ENCODE data around the gene PMFBP1.

Gene PMFBP1

DNA sequence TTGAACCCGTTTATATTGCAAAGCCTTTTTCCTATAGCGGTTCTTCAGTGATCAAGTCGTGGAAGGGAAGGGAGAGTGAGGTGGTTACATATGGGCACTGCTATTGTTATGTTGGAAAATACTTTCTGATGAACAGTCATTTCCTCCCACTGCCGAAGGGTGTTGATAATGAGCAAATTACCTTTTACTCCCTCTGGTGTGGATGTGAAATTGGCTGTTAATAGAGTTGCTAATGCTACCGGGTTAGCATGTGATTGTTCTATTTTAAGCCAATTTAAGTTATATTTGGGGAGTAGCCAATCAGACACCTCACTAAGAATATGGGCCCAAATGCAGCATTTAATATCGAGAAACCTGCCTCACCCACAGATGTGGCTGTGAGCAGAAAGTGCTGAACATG lies 15.6 kb upstream of the PMFBP1 start:
- DNase-seq = no peak

DNA sequence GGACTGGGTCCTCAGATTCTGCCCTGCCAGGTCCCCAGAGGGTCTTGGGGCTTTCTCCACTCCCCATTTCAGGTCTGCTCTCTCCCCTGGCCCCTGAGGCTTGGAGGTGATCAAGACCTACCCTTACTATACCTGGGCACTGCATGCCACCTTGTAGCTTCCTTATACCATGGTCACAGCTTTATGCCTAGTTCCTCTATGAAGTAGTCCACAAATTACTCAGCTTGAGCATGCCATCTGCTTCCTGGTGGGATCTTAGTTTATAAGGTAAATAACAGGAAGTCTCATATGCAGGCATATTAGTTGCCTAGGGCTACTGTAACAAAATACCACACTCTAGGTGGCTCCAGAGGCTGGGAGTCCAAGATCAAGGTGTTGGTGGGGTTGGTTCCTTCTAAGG lies 11.0 kb upstream of the PMFBP1 start:
- DNase-seq = no peak

- DNase-seq = no peak
Measured at GRCh38 chr16:72179204-72179970, 7.4 kb upstream of the PMFBP1 start.

GRCh38 chr16:72174726-72175125 lies 2.8 kb upstream of the PMFBP1 start:
- DNase-seq = no peak

- DNase-seq = no peak
Measured at GRCh38 chr16:72173997-72174396, 2.0 kb upstream of the PMFBP1 start.

- no peak for DNase-seq
Measured at GRCh38 chr16:72171236-72171635, 719 bp downstream of the PMFBP1 start.

GRCh38 chr16:72169708-72170107 lies 2.2 kb downstream of the PMFBP1 start:
- no peak for DNase-seq

- no peak for DNase-seq
Measured at GRCh38 chr16:72168365-72168764, 3.6 kb downstream of the PMFBP1 start.

DNA sequence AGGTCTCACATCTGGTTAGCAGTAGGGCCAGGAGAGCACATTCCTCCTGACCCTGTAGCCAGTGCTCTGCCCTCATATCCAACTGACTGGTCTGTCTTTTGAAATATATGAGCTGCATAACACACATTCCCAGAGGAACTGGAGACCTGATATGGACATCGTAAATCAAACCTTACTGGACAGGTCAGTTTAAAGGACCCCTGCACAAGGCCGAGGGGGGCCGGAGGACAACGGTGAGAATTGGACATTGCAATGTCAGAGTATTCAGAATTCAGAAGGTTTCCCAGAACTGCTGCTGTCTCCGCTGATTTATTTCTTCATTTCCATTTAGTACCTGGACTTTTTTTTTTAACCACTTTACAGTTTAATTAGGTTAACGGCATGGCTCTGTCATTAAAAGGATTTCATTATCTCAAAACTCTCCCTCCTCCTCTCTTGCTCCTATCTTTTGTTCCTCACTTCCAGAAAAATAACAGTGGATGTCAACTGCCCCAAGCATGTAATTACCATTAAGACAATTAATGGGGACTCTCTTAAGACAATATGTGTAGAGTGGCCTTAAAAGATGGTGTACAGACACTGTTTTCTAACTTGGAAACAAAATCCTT lies 4.9 kb downstream of the PMFBP1 start:
- DNase-seq = no peak

DNA sequence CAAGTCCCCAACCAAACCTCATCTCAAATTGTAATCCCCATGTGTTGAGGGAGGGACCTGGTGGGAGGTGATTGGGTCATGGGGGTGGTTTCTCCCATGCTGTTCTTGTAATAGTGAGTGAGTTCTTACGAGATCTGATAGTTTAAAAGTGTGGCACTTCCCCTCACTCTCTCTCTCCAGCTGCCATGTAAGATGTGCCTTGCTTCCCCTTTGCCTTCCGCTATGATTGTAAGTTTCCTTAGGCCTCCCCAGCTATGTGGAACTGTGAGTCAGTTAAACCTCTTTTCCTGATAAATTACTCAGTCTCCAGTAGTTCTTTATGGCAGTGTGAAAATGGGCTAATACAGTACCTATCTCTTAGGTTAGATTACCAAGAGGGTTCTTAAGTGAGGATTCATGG lies 5.8 kb downstream of the PMFBP1 start:
- no peak for DNase-seq

DNA sequence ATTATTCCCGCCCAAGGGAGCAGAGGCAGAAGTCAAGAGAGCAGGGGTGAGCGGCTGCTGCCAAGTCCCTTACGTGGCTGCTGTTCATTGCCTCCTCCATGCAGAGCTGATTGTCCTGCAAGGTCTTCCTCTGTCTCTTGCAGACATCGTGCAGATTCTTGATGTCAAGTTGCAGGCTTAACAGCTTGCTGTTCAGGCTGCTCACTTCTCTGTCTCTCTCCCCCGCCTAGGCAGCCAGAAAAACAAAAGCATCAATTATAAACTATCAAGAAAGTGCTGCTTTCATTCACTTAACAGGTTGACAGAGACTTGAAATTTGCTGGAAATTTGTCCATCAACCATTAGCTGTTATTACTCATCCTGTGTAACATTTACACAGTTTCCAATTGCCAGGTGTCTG lies 7.3 kb downstream of the PMFBP1 start:
- no peak for DNase-seq

DNA sequence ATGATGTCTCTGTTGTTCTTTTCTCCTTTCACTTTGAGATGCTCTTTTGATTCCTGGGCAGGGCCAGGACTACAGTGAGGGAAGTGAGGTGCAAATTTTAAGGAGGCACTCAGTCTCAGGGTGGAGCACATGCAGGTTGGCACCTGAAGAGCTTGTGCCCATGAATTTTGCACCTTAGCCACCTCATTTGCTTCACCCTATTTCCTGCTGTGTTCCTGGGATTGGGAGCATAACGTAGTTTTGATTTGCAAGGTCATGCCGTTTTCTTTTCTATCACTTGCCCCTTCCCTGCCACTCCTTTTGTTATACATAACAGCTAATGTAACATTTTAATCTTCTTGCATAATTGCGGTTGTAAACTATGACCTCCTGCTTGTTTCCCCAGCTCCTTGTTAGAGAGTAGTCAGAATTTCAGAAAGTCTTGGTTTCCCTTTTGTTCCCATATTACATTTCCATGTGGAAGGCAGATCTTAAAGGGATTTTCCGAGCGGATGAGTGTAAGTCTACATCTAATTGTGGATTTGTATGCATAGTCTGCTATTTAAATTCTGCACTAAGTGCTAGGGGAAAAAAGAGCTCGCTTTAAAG lies 9.8 kb downstream of the PMFBP1 start:
- DNase-seq = no peak

DNA sequence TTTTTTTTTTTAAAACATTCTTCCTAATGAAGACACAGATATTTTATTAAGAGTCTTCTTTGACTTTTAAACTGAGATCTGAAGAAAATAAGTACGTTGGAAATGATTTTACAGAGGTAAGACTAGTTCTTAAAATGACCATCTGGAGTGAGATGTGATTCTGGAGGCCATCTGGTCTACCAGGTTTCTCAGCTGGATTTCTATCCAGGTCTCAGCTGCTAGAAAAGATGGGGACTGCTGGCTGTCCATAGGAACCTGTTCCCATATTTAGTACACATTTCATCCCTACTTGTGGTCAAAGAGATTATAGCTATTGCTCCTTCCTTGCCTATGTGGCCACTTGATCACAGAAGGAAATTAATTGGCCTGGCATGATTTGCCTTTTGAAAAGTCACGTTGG lies 12.2 kb downstream of the PMFBP1 start:
- DNase-seq = no peak

GRCh38 chr16:72159386-72159785 lies 12.6 kb downstream of the PMFBP1 start:
- DNase-seq = no peak

DNA sequence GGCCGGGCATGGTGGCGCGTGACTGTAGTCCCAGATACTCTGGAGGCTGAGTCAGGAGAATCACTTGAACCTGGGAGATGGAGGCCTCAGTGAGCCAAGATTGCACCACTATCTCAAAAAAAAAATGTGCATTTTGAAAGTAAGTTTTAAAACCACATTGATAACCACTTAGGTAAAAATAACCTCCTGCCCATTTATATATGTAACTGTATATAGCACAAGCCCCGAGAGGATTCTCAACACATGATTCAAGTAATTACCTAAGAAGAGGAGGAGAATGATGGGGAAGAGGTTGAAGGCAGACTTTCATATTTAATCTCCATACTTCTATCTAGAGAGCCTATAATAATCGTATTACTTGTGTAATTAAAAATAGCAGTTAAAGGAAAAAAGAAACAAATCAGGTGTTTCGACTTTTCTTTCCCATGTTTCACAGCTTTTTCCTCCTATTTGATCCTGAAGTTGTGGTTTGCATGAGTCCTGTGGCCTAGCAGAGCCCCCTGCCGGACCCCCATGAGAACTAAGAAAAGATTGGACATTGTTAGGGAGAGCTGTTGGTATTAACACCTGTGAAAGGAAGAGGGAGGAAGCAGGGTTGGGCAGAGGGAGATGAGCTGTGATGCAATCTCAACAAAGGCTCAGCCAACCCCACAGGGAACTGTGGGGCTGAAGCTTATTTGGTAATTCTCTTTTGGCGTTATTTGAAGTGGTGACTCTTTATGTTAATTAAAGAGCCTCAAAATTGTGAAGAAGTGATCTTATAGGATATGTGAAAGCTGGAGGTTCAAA lies 22.1 kb downstream of the PMFBP1 start:
- no peak for DNase-seq

GRCh38 chr16:72142476-72142875 lies 29.5 kb downstream of the PMFBP1 start:
- no peak for DNase-seq

DNA sequence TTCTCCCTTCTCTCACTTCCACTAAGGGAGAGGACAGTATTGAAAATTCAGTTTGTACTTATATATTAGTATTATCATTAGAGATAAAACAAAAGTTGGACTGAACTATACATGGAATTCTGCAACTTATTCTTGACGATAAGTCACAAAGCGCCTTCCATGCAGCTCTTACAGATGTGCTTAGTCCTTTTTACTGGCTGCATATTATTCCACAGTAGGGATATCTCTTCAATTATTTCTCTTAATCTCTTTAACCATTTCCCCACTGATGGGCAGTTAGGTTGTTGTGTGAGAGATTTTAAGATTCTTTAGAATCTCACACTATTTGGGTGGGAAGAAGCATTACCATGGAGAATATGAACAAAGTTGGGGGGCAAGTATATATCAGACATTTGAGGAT lies 32.0 kb downstream of the PMFBP1 start:
- DNase-seq = no peak

DNA sequence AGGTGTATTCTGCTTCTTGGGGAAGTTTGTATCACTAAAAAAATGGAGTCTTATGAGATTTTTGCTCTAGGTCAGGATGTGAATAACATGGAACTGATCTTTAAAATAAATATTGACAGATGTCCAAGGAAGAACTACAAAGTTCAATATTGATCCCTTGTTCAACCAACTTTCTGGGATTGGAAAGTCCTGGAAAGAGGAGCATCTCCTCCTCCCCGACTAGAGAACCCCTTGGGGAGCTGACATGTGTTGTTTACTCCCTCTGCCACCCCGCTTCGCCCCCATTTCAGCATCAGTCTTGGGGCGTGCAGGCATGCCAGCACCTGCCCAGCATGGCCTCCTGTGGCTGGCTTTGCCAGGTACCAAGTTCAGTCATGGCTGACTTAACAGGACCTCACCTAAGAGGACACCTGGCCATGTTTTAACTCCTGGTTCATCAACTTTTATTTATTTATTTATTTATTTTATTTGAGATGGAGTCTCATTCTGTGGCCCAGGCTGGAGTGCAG lies 33.8 kb downstream of the PMFBP1 start:
- no peak for DNase-seq

DNA sequence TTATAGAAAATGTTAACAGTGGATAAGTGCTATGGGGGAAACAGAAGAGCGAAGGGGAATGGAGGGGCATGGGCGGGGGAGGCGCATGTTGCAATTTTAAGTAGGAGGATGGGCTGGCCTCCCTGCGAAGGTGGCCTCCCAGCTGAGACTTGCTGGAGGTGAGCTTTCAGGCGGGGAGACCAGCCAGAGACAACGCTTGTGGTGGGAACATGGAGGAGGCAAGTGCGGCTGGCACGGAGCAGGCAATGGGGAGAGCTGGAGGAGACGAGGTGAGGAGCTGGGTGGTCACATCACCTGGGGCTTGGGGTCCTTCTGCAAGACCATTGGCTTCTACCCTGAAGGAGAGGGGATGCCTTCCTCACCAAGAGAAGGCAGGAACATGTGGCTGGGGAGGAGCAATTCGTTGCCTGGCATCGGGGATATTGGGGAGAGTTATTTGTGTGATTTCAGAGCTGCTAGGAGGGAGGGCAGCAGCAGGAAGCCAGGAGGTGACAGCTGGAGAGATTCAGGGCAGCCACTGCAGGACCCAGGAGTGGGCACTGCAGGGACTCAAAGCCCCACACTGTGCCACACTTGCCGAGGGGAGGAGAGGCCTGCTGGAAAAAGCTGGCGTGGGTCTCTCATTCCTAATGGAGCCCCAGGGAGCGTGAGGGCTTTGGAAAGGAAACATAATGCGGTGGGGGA lies 34.4 kb downstream of the PMFBP1 start:
- no peak for DNase-seq

GRCh38 chr16:72134507-72134906 lies 37.4 kb downstream of the PMFBP1 start:
- DNase-seq = no peak

- no peak for DNase-seq
Measured at GRCh38 chr16:72132726-72133125, 39.2 kb downstream of the PMFBP1 start.

GRCh38 chr16:72131036-72131435 lies 40.9 kb downstream of the PMFBP1 start:
- DNase-seq = no peak
